HG02884 (cell line): Measurements from ENCODE around the gene OR9I1.

ENCODE experiments used
- ATAC-seq: cut with Tn5 transposase; IDR thresholded peaks from one replicate; pipeline ENCODE4 v1.9.1; 2021; ENCODE audit warnings: mild to moderate bottlenecking, moderate library complexity; ENCODE audit not compliant: unreplicated experiment

OR9I1 gene, protein sequence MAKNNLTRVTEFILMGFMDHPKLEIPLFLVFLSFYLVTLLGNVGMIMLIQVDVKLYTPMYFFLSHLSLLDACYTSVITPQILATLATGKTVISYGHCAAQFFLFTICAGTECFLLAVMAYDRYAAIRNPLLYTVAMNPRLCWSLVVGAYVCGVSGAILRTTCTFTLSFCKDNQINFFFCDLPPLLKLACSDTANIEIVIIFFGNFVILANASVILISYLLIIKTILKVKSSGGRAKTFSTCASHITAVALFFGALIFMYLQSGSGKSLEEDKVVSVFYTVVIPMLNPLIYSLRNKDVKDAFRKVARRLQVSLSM

DNA sequence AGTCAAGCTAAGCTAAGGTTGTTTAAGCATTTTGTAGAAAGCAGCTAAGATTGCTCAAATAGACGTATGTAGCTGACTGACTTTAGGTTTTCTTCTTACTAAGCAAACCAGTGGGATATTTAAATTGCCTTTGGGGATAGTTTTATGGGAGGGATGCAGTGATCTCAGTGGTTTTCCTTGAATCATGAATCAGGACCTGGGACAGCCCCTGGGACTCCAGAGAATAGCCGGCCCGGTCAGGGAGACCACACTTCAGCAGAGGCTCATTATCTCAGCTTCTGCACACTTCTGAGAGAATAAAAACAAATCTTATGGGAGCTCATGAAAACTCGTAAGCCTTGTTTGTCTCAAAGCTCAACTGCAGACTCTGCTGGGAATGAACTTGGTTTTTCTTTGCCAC lies at the start of gene OR9I1:
TSS of gene OR9I1 (minus strand) at position 62 of the 400 bp plus-strand sequence. CDS start 6,086 bp downstream, outside the sequence.
- ATAC-seq, result no peak

DNA sequence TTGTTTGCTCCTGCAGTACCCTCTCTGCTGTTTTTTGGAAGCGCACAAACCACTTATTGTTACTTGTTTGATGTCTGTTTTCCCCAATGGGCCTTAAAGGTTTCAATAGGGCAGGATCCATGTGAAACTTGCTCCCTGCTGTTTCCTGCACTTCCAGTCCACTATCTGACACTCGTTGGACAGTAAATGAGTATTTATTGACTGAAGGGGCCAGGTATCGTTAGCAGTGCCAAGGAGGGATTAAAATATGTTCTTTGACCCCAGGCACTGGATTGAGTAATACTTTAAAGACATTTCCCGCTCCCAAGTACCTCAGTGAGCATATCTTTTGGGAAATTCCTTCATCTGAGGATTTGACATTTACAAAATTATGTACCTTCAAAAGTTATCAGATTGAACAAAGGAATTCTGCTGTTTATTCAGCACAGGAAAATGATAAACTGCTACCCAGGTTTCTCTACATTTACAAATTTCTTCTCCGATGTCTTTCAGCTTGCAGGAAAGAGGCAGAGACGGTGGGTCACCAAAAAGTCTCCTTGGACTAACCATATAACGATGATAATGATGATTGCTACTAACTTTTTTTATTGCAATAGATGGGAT lies 40.3 kb upstream of the OR9I1 start:
- ATAC-seq, result no peak

DNA sequence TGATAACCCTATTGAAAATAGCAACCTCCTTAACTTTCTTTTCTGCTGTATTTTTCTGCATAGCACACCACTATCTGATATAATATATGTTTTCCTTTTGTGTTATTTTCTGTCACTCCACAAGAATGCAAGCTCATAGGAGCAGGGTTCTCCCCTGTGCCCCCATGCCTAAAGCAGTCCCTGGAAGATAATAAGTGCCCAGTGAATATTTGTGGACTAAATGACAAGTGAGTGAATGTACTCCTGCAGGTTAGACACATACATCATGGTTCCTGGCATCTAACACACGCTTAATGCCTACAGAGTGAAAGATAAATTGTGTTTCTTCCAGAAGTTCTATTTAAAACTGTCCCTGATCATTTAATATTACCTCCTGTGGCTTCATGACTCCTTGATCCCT lies 39.7 kb upstream of the OR9I1 start:
- no peak for ATAC-seq

DNA sequence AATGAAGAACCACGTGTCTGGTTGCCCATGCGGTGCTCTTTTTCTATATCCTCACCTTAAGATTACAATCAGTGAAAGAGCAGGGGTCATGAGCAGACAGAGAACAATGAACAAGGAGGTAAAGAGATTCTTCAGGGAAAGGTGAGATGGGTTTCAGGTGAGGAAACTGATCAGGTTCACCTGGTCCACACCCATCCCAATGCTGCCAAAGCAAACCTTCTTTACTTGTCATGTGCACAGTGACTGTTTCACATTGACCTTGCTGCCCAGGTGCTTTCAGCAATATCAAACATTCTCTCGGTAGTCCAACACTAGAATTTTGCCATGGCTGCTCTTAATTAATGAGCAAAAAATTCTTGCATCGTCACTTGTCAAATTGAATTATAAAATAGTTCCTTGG lies 39.1 kb upstream of the OR9I1 start:
- no peak for ATAC-seq

DNA sequence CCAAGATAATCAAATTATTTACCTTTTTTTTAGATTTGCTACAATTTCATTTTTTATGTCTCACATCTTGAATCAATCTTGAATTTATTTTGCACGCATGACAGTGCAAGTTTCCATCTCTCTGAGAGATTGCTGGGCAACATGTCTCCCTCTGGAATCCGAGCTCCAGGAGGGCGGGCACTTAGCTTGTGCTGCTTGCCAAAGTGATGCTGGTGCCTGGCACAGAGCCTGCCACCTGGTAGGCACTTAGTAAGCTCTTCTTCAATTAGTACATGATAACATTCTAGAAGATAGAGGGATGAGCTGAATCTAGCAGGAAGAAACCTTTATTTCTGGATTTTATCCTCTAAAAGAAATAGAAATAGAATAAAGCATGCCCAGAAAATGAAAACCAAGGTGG lies 27.5 kb upstream of the OR9I1 start:
- no peak for ATAC-seq

DNA sequence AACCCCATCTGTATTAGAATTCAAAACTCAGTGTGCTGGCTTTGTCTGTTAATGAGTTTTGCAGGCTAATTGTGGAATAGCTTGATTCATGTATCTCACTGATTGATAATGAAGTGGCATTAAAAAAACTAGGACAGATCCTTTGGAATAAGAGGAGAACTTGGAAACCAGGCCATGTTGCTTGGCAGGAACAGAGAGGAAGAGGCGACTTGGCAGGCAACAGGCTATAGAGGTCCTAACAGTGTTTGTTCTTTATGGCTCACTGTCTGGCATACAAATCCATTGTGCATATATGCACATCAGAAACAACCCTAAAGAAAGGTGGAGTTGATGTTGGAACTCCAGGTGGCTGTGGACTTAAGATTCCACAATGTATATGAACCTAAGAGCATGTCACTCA lies 17.4 kb upstream of the OR9I1 start:
- no peak for ATAC-seq

DNA sequence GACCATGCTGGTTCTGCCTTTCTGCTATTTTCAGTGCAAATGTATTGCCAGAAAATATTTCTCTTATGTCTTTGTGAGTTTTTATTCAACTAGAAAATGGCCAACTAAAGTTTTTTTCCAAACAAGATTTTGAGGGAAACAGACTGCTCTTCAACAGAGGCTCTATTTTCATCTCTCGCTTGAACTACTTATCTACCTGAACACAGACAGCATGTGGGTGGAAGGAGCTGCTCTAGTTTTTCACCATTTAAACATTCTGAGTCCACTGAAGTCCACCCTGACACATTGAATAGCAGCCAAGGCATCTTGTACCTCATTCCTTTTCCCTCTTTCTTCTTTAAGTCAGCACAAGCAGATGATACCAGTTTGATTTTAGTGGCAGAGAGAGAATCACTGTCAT lies 9.8 kb upstream of the OR9I1 start:
- ATAC-seq, result no peak

DNA sequence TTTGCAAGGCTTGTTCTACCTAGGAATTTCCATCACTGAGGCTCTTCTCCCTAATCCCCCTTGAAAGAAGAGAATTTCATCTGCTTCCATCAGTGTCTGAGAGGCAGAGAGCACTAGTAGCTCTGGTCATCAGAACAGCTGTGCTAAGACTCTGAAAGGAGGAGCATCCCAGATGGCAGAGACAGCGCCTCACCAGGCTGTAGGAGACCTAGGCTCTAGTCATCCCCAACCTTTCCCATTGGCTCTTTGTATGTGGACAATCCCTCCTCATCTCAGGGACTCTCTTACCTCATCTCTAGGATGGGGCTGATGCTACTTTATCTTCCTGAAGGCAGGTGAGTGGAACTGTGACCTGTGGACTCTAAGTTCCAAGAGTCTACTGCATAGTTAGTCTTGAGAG lies 8.8 kb upstream of the OR9I1 start:
- no peak for ATAC-seq

DNA sequence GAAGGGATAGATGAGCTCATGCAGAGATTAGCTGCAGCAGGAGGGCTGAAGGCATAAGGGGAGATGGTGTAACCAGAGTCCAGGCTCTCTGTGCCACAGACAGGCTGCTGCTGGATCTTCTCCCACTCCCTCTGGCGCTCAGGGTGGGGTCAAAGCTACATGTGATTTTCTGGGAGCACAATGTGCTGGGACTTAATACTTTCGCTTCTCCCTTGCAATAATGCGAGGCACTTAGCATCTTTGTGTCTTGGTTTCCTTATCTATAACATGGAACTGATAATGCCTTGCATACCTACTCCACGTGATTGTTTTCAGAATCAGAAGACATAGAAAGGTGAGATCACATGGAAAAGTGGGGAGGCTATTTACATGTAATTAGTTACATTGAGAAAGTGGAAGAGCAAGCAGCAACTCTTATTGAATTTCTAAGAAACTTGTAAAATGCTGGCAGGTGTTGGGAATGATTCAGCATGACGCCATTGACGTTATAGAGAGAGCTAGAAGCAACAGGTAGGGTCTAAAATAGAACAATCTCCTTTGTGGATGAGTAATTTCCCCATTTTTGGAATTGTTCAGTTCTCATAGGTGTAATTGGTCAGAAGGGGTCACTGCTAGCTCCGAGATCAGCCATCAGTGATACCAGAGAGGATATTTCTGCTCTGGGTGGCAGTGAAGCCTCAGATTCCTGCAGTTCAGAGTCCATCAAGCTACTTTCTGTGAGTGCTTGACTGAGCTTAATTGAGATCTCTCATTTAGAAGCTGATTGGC lies 8.2 kb upstream of the OR9I1 start:
- ATAC-seq, result no peak

DNA sequence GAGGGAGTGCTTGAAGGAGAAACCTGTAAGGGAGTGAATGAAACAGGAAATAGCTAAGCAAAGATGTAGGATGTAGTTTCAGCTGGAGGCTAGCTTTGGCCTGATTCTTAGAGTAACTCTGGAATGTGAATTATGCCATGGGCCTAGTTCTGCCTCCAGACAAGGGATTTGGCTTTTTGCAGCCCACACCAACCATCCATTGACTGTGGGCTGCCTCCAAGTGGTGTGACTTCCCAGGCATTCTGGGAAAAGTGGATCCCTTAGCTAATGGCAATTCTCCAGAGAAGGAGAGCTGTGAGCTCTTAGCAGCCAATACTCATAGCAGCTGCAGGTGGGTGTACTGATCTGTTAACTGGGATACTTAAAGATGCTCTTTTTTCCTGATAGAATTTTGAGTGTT lies 2.0 kb upstream of the OR9I1 start:
- no peak for ATAC-seq

DNA sequence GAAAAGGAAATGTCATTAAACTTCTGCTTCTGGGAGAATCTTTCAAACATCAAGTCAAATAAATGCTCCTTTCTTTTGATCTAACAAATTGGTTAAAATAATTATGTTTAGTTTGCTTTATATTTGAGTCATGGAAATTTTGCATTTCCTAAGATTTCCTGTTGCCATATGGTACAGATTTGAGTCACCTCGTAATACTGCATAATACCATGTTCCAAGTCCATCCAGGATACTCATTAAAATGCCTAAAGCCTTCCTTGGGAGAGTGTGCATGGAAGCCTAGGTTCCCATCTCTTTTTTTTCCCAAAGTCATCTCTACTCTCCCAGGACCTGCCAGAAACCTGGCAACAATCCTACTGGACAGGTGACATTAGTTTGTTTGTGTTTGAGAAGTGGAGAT lies 4.2 kb downstream of the OR9I1 start:
- ATAC-seq, result no peak

DNA sequence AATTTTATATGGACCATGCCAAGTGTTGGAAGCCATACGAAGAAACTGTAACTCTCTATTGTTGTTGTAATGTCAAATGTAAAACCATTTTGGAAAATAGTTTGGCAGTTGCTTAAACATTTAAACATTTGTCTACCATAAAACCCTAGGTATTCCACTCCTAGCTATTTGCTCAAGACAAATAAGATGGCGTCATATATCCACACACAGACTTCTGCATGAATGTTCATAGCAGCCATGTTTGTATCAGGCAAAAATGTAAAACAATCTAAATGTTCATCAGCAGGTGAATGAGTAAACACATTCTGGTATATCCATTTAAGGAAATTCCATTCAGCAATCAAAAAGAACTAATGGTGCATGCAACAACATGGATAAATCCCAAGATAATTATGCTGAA lies 27.9 kb downstream of the OR9I1 start:
- ATAC-seq, result no peak

DNA sequence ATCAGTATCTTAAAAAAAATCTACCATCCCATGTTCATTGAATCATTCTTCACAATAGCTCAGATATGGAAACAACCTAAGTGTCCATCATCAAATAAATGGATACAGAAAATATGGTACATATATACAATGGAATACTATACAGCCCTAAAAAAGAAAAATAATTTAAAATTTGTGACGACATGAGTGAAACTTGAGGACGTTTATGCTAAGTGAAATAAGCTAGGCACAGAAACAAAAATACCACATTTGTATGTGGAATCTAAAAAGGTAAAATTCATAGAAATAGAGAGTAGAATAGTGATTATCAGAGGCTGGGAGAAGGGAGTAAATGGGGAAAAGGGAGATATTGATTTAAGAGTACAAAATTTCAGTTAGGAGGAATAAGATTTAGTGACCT lies 38.8 kb downstream of the OR9I1 start:
- ATAC-seq, result no peak

DNA sequence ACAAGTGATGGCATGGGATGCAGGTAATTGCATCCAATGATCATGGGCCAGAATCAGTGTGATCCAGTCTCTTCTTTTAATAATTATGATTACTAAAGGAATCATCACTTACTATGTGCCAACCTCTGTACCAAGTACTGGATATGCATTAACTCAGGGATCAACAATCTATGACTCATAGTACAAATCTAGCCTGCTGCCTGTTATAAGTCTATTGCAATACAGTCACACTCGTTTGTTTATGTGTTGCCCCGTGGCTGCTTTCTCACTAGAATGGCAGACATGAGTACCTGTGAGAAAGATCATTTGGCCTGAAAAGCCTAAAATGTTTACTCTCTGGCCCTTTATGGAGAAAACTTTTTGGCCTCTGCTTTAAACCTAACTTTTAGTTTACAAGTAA lies 49.5 kb downstream of the OR9I1 start:
- no peak for ATAC-seq

DNA sequence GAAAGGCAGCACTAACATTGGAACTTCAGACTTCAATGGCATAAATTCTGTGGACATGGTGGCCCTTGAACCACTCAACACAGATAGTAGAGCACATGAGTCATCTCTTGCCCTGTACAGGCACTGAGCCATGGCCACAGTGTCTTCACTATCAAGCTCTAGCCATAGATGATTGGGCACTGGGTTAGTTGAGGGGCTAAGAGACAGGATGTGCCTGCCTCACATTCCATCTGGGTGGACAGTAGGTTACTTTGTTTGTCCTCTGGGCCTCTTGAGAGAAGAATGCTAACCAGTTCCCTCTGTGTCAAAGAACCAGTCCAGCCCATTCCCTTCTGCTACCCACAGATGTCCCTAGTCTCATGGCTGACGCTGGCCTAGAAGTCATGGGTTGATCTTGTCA lies 54.7 kb downstream of the OR9I1 start:
- ATAC-seq, result no peak

DNA sequence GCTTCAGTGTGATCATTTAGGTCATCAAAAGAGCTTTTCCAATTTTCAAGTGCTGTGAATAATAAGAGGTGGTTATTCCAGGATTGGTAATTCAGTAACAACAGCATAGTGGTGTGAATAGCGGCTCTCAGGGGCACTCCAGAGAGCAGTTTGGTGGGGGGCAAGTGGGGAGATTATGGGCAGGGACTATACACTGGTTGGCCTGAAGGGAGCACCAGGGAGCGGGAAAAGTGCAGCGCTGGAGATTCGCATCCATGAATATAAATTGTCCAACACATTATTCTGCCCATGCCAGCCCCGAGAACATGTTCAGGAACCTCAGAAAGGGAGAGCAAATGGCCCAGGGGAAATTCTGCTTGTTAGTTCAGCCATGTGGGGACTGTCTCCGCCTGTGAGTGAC lies 56.7 kb downstream of the OR9I1 start:
- no peak for ATAC-seq

DNA sequence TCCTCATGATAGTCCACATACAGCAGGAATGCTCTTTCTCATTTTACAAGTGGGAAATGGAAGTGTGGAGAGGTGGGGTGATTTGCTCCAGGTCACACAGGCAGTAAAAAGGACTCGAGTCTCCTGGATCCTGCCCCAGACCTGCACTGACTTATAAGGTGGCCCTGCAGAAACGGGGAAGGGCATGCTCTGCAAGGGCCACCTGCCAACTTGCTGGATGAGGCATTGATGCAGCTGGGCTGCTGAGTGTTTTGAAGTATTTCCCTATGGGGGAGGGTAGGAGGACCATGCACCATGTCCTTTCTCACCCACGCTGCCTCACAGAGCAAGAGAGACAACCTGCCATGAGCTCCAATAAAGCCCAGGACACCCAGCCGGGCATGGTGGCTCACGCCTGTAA lies 57.6 kb downstream of the OR9I1 start:
- no peak for ATAC-seq
